ENCODE measurements around the gene NPS. TPM values are rescaled to one million over a fixed set of nuclear protein-coding genes. Genes with fewer than 3 reads are reported as not detected.

NPS gene
- total and polyA plus RNA-seq, 3 donors from 2014 or later: not detected

- Histone ChIP-seq H3K4me1 (peaks cover 15% of the 10 kb centered on the region), H3K9me3 (no peaks in the 10 kb centered on the region), H3K27ac (no peak overlapping the region), H3K4me3 (peak overlapping the region in 1 of 2 donors; percentile 7), H3K36me3 (ENCODE audit: low read depth, missing control alignments) (no peaks in the 10 kb centered on the region), H3K27me3 (no peaks in the 10 kb centered on the region)
- no peak for DNase-seq
- intact Hi-C loops (cut with DNase I; ENCODE audit: low total_unique reads): no loop called here
- no peak for TF ChIP-seq CTCF (IDR thresholded peaks at IDR 0.05)
- TF ChIP-seq POLR2A (IDR thresholded peaks at IDR 0.05): no peak
- 61 to 75% methylated on average over 17 of the region's 17 CpGs for WGBS, 2 donors
Observed at GRCh38 chr10:127580822-127581221, 31.7 kb downstream of the NPS start.

DNA sequence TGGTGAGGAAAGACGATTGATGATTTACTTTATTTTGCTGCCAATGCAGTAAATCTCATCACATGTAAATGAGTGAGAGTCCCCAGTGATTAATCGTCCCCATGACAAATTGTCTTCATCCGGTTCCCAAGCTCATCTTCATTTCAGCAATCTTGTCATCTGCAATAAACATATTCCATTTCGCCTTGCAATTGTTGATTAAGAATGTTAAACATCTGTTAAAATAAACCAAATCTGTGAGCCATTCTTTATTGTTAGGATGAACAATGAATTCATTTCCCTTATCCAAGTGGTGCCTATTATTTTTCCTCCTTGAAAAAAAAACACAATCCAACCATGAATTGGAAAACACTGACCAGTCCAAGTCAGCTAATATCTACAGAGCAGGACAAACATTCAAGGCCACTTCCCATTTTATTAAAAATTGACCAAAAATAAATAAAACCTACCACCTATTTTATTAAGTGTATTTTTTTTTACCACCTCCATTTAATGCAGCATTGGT lies 36.5 kb downstream of the NPS start:
- DNase-seq: no peak
- H3K4me3 ChIP-seq: no peak overlapping the region
- intact Hi-C loops (cut with DNase I; ENCODE audit: low total_unique reads): no loop called here
- H3K4me1 ChIP-seq: no peaks in the 10 kb centered on the region
- no peaks in the 10 kb centered on the region for H3K36me3 ChIP-seq (ENCODE audit: low read depth, missing control alignments)
- TF ChIP-seq POLR2A (IDR thresholded peaks at IDR 0.05) (no peak), CTCF (IDR thresholded peaks at IDR 0.05) (no peak)
- H3K27ac ChIP-seq: no peak overlapping the region
- H3K9me3 ChIP-seq: no peaks in the 10 kb centered on the region
- 80 to 87% methylated on average over 4 of the region's 4 CpGs for WGBS, 2 donors
- H3K27me3 ChIP-seq: no peaks in the 10 kb centered on the region

GRCh38 chr10:127587668-127588365 lies 38.7 kb downstream of the NPS start:
- intact Hi-C loops (cut with DNase I; ENCODE audit: low total_unique reads): no loop called here
- no peak overlapping the region for H3K27ac ChIP-seq
- TF ChIP-seq POLR2A (IDR thresholded peaks at IDR 0.05) (no peak), CTCF (IDR thresholded peaks at IDR 0.05) (no peak)
- no peaks in the 10 kb centered on the region for H3K27me3 ChIP-seq
- no peak overlapping the region for H3K4me3 ChIP-seq
- H3K36me3 ChIP-seq (ENCODE audit: low read depth, missing control alignments): no peaks in the 10 kb centered on the region
- no peaks in the 10 kb centered on the region for H3K9me3 ChIP-seq
- H3K4me1 ChIP-seq: no peaks in the 10 kb centered on the region
- 50 to 67% methylated on average over 4 of the region's 4 CpGs for WGBS, 2 donors
- no peak for DNase-seq

DNA sequence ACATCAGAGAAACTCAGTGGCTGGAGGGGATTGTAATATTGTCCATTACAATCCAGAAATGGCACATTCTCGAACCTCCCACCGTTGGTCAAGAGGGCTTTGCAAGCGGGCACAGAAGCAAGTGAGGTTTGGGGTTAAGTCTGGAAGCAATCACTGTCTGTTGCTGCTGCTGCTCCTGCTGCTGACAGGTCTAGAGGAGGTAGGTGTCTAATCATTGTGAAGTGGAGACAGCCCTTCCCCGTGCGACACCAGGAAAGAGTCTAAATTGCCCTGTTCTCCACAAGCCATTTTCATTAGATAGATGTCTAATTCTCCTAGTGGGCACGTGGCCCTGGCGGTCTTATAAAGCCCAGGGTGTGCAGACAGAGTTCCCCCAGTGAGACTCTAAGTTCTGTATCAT lies 43.5 kb downstream of the NPS start:
- Histone ChIP-seq H3K4me1 (no peaks in the 10 kb centered on the region), H3K36me3 (ENCODE audit: low read depth, missing control alignments) (no peaks in the 10 kb centered on the region), H3K9me3 (no peaks in the 10 kb centered on the region), H3K27ac (no peak overlapping the region), H3K27me3 (no peaks in the 10 kb centered on the region), H3K4me3 (no peak overlapping the region)
- intact Hi-C loops (cut with DNase I; ENCODE audit: low total_unique reads): no loop called here
- TF ChIP-seq CTCF (IDR thresholded peaks at IDR 0.05) (no peak), POLR2A (IDR thresholded peaks at IDR 0.05) (no peak)
- WGBS, 2 donors: 75 to 78% methylated on average over 7 of the region's 7 CpGs
- no peak for DNase-seq

GRCh38 chr10:127600479-127600878 lies 51.4 kb downstream of the NPS start:
- intact Hi-C loops (cut with DNase I; ENCODE audit: low total_unique reads): no loop called here
- H3K9me3 ChIP-seq: no peaks in the 10 kb centered on the region
- WGBS, 2 donors: 20 to 21% methylated on average over 11 of the region's 11 CpGs
- H3K27me3 ChIP-seq: no peaks in the 10 kb centered on the region
- TF ChIP-seq POLR2A (IDR thresholded peaks at IDR 0.05) (no peak), CTCF (IDR thresholded peaks at IDR 0.05) (no peak)
- no peaks in the 10 kb centered on the region for H3K36me3 ChIP-seq (ENCODE audit: low read depth, missing control alignments)
- no peaks in the 10 kb centered on the region for H3K4me1 ChIP-seq
- H3K4me3 ChIP-seq: no peak overlapping the region
- no peak for DNase-seq
- no peak overlapping the region for H3K27ac ChIP-seq

Measured in testis (tissue), 3 donors.